Measurements from ENCODE around the gene MZT2B.
"Not testable (repeated sequence)": the region's sequence is repeated elsewhere in the genome, so short reads cannot be mapped to it uniquely, and the experiment has no call there.

GRCh38 chr2:130145006-130145414 is 37.1 kb upstream of the MZT2B start, which contains the start of gene CCDC74B:
- TF ChIP-seq CTCF, POLR2A (IDR thresholded peaks at IDR 0.05): not testable (repeated sequence)

Measured in heart left ventricle (tissue), 13 donors.